ENCODE data around the gene CXCL3. TPM values are rescaled to one million over a fixed set of nuclear protein-coding genes. Genes with fewer than 3 reads are reported as not detected.

CXCL3 gene
- total RNA-seq, 2 experiments from 2014 or later = not detected

- no peaks in the 10 kb centered on the region for H3K36me3 Mint-ChIP-seq (ENCODE audit: low read depth)
- POLR2A ChIA-PET = no interaction called here
- CTCF ChIA-PET = no interaction called here
- H3K4me3 Mint-ChIP-seq = no peak overlapping the region
- H3K4me1 Mint-ChIP-seq = no peaks in the 10 kb centered on the region
- no peaks in the 10 kb centered on the region for H3K9me3 Mint-ChIP-seq
- DNase-seq = no peak
- H3K27ac Mint-ChIP-seq = no peak overlapping the region
- peaks cover 8% of the 10 kb centered on the region for H3K27me3 Mint-ChIP-seq
Observed at GRCh38 chr4:73990988-73991741, 47.3 kb downstream of the CXCL3 start.

GRCh38 chr4:73989928-73990327 is 48.6 kb downstream of the CXCL3 start:
- Mint-ChIP-seq H3K4me3 (no peak overlapping the region), H3K27me3 (peaks cover 2% of the 10 kb centered on the region), H3K9me3 (no peaks in the 10 kb centered on the region), H3K4me1 (no peaks in the 10 kb centered on the region), H3K27ac (no peak overlapping the region), H3K36me3 (ENCODE audit: low read depth) (no peaks in the 10 kb centered on the region)
- no peak for DNase-seq
- CTCF ChIA-PET = no interaction called here
- POLR2A ChIA-PET = no interaction called here

GRCh38 chr4:73989031-73989430 is 49.5 kb downstream of the CXCL3 start:
- no peak for DNase-seq
- H3K9me3 Mint-ChIP-seq = no peaks in the 10 kb centered on the region
- ChIA-PET CTCF (no interaction called here), POLR2A (no interaction called here)
- H3K27ac Mint-ChIP-seq = no peak overlapping the region
- H3K4me3 Mint-ChIP-seq = no peak overlapping the region
- no peaks in the 10 kb centered on the region for H3K27me3 Mint-ChIP-seq
- H3K4me1 Mint-ChIP-seq = no peaks in the 10 kb centered on the region
- H3K36me3 Mint-ChIP-seq (ENCODE audit: low read depth) = no peaks in the 10 kb centered on the region

GRCh38 chr4:73988061-73988460 is 50.4 kb downstream of the CXCL3 start, which contains the start of gene PPBP:
TSS of gene PPBP (minus strand) at chr4:73988190. CDS start at chr4:73988103, 87 bp downstream.
- Mint-ChIP-seq H3K9me3 (no peaks in the 10 kb centered on the region), H3K4me1 (no peaks in the 10 kb centered on the region), H3K36me3 (ENCODE audit: low read depth) (no peaks in the 10 kb centered on the region), H3K27me3 (no peaks in the 10 kb centered on the region), H3K4me3 (no peak within 1 kb of the TSS), H3K27ac (no peak within 1 kb of the TSS)
- ChIA-PET CTCF (no interaction called here), POLR2A (no interaction called here)
- DNase-seq = no peak

Other genes starting within 250 kb of the CXCL3 start
- not detected for gene CXCL6, start 202.0 kb downstream of the CXCL3 start, total RNA-seq
- gene PF4V1, start 185.4 kb downstream of the CXCL3 start, total RNA-seq = not detected
- gene CXCL1, start 169.3 kb downstream of the CXCL3 start, total RNA-seq = not detected
- gene PF4, start 56.7 kb downstream of the CXCL3 start, total RNA-seq = not detected
- not detected for gene PPBP, start 50.5 kb downstream of the CXCL3 start, total RNA-seq
- gene CXCL5, start 40.0 kb downstream of the CXCL3 start, total RNA-seq = not detected
- gene CXCL2, start 60.5 kb upstream of the CXCL3 start, total RNA-seq = under 1 TPM in 1 of 2 experiments, not detected in 1; 0.22 TPM
- gene MTHFD2L, start 119.4 kb upstream of the CXCL3 start, total RNA-seq = 1 to 10 TPM; 7.9 to 8.9 TPM